Hepatic stellate cell (primary cell): Measurements from ENCODE around the gene PPP2R3C.
"Not testable (repeated sequence)": the region's sequence is repeated elsewhere in the genome, so short reads cannot be mapped to it uniquely, and the experiment has no call there.

Experiments
- DNase-seq: peaks from one replicate; pipeline ENCODE4 v3.0.0; 2011; ENCODE audit warnings: low spot score

PPP2R3C gene

DNA sequence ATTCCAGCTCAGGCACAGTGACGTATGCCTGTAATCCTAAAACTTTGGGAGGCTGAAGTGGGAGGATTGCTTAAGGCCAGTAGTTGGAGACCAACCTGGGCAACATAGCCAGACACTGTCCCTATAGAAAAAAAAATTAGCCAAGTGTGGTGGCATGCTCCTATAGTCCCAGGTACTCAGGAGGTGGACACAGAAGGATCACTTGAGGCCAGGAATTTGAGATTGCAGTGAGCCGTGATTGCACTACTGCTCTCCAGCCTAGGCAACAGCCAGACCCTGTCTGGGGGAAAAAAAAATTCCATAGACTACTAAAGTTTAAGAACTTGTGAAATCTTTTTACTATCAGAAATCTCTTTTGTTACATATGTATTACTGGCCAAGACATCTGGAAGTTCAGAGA, 69.2 kb downstream of the PPP2R3C start:
- DNase-seq: no peak

DNA sequence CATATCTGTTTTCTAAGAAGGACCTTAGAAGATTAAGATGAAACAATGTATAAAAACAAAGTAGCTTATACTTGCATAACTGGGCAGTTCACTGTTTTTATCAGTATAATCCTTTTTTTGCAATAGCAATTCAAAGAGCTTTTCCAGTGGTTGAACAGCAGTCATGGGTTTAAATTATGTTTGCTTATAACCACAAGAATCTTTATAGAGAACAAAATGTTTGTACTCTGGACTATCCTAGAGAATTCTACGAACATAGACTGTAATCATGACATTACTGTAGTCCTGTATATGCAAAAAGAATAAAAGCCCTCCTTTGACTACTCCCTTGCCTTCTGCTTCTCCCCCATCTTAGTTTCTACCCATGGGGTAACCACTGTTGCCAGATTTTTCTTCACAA, 70.0 kb downstream of the PPP2R3C start:
- DNase-seq: no peak

DNA sequence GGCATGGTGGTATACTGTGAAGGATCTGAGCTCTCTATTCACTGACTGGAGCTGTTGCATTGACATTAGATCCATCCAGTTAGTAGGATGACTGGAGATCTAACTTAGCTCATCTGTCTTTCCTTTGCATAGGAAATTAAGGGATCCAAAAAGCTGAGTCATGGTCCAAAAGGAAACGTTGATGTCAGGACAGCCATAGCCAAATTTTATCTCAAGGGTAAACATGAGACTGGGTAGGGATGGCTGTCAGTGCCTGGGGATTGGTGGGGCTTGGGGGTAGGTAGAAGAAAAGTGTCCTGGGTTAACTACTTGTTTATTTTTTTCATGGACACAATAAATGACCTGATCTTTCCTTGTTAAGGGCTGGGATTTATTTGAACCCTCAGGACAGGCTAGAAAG, 71.1 kb downstream of the PPP2R3C start:
- peak; percentile 50 for DNase-seq

DNA sequence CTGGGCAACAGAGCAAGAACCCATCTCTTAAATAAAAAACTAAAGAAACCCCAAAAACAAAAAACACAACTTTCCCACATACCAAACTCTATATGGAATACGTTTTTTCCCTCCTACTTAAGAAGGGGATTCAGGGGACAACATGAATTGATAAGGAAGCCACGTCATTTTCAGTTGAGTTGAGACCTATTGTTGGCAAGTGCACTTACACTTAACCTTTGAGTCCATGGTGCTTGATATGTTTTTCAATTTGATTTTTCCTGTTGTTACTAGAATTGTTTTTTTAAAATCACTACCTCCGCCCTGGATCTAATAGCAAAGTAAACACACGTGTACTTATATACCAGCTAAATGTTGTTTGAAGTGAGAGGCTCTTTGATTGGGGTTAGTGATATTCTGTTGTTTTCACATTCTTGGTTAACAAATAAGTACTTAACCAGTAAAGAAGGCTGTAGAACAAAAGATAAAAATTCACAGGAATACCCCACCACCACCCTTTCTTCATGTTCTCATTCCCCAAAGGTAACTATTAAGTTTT, 73.7 kb downstream of the PPP2R3C start:
- DNase-seq: no peak

DNA sequence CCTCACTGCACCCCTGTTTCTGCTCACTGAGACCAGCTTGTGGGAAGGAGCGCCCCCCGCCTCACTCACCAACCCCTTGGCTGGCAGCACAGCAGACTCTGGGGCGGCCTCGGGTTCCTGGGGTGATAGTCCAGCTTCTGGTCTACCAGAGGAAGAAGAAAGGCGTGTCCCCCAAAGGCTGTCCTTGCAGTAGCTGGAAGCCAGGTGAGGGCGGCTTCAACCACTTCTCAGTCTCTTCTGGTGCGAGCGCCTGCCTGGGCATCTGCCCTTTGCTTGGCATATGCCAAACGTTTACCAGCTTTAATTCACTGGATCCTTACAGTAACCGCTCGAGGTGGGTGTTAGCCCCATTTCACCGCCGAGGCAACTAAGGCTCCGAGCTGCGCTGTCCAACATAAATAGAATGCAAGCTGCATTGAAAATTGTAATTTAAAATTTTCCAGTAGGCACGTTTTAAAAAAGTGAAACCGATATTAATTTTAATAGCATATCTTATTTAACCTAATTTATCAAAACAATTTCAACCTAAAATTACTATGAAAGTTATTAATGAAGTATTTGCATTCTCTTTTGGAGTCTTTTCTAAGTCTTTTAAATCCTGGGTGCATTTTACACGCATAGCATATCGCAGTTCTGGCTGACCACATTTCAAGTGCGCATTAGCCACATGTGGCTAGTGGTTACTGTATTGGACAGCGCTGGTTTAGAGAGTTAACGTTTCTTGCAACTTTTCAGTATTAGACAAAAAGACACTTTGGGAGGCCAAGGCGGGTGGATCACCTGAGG, 74.8 kb downstream of the PPP2R3C start:
- DNase-seq: no peak

DNA sequence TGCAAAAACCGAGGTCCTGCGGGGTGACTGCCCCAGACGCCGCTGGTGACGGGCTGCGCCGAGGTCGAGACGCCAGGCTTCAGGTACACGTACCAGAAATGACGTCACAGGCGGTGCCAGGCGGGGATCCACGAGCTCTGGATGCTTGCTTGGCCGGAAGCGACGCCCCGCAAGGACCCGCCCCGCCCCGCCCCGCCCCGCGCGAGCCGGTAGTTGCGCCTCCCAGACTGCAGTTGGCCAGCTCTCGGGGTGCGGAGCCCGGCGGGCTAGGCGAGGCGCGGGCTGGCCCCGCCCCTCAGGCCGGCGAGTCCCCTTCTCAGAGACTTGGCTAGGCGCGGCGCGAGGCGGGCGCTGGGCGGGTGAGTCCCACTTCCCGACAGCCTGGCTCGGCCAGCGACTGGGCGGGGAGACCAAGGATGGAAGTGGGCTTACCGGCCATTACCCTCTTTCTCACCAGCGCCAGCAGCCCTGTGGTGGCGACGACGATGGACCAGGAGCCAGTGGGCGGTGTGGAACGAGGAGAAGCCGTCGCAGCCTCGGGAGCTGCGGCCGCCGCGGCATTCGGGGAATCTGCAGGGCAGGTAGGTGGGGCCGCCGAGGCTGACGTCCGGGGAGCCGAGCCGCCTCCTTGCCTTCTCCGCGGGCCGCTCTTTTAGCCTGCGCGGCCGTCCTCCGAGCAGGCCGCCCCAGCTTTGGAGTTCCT, 75.6 kb downstream of the PPP2R3C start, which contains the start of gene FAM177A1:
Gene FAM177A1 (plus strand): TSS at position 225 of the 703 bp plus-strand sequence. CDS start 192 bp downstream, at position 417.
- DNase-seq: peak; percentile 97

DNA sequence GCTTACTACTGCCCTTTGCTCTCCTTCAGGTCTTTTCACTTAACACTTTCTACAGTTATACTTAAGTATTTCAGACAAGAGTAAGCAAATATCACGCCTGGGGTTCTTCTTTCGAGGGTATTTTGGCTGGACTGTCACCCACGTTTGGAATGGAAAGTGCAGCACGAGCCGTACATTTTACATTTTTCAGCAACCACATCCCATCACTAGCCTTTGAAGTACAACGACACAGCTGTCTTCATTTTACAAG, 76.1 kb downstream of the PPP2R3C start:
- DNase-seq: no peak

DNA sequence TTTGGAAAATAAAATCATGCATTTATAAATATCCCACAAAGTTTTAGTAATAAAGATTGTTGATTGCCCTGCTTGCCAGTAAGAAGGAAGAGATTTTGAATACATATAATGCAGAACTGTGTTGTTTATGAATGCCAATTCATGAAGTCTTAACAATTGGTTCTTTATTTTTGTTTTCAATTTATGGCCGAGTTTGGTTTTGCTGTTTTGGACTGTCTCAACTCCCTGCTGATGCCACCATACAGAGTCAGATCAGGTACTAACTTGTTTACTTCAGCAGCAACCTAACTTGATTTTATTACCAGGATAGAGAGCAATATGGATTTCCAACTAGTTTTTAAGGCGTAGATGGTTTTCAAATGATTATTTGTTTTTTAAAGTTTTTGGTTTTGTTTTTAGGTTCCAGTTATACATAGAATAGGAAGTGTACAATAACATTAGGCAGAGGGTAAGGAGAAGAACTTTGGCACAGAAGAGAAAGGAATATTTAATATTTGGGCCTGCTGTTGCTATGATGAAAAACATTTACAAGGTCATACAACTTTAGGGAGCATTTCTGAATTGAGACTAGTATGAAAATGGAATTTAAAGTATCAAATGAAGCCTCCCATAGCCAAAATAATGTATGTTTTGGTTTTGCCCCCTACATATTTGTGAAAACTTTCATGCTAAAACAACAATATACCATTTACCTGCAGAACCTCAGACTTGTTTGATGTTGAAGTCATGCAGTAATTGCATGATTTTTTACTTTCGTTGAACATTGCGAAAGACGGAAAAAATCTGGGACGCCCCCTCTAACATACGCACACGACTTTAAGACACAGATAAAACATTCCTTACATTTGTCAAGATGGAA, 76.6 kb downstream of the PPP2R3C start:
- DNase-seq: peak; percentile 32

DNA sequence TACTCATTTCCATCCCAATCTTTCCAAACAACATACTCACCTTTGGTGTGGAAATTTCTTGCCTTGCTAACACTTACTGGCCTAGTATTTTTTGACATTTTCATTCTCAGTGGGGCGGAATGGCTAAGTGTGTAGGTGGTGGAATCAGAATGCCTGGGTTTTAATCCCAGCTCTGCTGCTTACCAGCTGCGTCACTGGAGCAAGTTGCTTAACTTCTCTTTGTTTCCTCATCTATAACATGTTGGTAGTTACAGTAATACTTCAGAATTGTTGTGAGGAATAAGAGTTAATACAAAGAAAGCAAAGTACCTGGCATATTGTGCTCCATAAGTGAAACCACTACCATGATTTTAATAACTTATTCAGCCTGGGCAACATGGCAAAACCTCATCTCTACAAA, 78.7 kb downstream of the PPP2R3C start:
- no peak for DNase-seq

DNA sequence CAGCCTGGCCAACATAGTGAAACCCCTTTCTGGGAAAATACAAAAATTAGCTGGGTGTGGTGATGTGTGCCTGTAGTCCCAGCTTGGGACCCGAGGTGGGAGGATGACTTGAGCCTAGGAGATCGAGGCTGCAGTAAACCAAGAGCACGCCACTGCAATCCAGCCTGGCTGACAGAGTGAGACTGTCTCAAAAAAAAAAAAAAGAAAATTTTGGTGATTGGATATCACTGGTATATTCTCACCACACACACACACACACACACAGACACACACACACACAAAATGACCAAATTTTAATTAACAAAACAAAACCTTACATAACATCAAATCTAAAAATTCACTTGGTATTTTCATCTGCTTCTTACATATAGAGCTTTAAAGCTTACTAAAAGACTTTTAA, 79.2 kb downstream of the PPP2R3C start:
- DNase-seq: no peak

DNA sequence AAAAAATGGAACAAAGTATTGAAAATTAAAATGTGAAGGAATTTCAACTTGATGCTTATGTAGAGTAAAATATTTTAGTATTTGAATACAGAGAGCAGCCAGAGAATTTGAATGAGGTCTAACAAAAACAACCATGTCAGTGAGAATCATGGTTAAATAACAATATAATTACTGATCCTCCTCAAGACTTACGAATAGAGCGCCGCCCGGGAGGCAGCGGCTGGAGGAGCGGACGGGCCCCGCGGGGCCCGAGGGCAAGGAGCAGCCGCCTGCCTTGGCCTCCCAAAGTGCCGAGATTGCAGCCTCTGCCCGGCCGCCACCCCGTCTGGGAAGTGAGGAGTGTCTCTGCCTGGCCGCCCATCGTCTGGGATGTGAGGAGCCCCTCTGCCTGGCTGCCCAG, 83.5 kb downstream of the PPP2R3C start:
- not testable (repeated sequence) for DNase-seq
